HG02840 (cell line): ENCODE measurements around the gene RBX1.

Experiments used
- ATAC-seq: cut with Tn5 transposase; IDR thresholded peaks from one replicate; pipeline ENCODE4 v1.9.1; 2021; ENCODE audit warnings: mild to moderate bottlenecking, moderate library complexity, moderate number of reproducible peaks; ENCODE audit not compliant: unreplicated experiment, low FRiP score

The RBX1 gene

DNA sequence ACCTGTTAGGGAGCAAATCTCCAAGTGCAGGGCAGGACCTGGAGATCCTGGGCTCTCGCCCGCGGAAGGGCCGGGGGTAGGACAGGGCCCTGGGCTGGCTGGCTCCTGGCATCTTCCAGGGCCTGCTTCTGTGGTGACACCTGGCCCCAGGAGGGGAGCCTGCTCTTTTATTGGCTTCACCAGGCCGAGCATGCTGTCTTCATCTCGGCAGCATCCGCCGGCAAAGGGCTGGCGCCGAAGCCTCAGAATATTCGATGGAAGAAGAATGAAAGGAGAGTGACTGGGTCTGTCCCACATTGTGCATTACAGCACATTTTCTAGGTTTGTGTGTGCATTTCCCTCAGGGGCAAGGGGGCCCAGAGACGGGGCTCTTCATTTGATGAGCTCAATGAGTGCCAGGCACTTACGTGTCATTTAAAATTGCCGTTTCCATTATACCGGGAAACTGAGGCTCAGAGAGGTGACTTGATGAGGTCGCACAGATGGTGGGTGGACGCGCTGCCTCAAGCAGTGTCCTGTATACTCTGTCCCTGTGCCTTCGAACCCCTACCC is 70.0 kb downstream of the RBX1 start:
- ATAC-seq, result no peak

DNA sequence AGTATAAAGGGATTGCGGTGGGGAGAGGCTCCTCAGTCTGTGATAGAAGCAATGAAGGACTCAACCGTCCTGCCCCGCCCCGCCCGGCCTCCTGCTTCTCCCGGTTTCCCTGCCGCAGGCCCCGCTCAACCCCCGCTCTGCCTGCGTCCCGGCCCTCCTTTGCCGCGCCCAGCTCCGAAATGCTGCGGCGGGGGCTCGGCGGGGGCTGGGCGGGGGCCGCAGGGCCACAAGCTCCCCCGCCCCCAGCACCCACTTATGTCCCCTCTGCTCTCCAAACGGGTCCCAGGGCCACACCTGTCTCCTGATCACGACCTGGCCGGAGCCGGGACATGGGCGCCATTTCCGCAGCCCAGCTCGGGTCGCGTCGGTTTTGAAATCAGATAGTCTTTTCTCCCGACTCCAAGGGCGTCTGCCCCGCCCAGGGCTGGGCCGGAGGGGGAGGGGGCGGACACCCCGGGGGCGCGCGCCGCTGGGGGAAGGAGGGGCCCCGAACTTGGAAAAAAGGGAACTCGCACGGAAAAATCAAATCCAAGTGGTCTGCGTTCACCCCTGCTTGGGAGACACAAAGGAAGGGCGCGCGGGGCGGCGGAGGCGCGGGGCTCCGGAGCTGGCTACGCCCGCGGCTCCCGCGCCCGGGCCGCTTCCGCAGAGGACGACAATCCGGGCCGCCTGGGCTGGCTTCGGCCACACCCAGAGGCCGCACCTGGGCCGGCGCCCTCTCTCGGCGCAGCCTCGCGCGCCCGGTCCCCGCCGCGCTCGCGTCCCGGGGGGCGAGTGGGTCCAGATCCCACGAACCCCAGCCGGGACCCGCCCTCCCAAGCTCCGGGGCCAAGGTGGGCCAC is 70.7 kb downstream of the RBX1 start:
- ATAC-seq, result peak; percentile 57

DNA sequence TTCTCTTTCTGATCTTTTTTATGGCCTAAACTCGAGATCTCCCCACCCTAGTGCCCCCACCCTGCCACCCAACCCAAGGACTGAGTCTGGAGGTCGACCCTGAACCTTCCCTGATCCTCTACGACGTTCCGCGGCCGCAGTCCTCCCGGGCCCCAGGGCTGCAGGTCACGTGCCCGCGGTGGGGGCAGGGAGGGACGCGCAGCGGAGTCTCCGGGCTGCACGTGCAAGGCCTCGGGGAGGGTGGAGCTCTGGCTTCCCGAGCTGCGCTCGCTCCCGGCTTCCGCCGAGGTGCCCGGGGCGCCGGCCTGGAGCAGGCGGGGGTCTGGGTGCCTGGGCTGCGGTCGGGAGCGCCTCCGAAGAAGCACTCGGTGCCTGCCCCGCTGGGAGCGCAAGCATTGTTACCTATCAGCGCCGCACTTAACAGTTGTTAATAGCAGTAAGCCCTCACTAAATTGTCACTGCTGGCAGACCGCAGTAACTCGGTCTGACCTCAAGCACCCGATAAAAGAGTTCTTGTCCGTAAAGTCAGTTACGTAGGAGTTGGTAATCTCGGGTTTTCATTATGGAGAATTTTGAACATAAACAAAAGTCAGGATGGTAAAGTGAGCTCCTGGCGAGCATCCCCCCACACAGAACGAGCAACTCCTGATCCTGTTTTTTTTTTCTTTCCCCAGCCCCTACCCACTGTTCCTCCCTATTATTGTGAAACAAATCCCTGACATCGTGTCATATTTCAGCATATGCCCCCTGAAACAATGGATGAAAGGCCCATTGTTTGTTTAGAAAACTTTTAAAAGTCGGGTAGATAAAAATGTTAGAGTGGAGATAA is 71.5 kb downstream of the RBX1 start:
- ATAC-seq, result peak; percentile 25
